HG03457 (cell line): ENCODE data around the gene LMF1.
"Not testable (repeated sequence)": the region's sequence is repeated elsewhere in the genome, so short reads cannot be mapped to it uniquely, and the experiment has no call there.

Experiments used
- ATAC-seq: cut with Tn5 transposase; IDR thresholded peaks from one replicate; pipeline ENCODE4 v1.9.1; 2021; ENCODE audit warnings: moderate number of reproducible peaks; ENCODE audit not compliant: unreplicated experiment

Gene LMF1

DNA sequence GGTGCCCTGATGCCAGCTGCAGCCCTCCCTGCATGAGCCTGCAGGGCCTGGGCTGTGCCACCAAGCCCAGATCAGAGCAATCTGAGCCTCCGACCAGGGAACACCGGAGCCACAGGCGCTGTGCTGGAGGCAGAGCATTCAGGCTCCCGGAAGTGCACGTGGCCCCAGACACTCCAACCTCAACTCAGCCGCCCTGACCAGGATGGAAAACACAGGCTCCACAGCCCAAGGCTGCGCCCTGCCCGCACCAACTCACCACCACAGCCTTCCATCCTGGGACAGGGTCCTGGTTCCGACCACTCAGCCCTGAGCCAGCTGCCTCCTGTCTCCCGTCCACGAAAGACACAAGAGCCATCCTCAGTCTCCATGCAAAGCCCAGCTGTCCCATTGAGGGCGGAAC, 18.5 kb downstream of the LMF1 start:
- ATAC-seq = no peak

DNA sequence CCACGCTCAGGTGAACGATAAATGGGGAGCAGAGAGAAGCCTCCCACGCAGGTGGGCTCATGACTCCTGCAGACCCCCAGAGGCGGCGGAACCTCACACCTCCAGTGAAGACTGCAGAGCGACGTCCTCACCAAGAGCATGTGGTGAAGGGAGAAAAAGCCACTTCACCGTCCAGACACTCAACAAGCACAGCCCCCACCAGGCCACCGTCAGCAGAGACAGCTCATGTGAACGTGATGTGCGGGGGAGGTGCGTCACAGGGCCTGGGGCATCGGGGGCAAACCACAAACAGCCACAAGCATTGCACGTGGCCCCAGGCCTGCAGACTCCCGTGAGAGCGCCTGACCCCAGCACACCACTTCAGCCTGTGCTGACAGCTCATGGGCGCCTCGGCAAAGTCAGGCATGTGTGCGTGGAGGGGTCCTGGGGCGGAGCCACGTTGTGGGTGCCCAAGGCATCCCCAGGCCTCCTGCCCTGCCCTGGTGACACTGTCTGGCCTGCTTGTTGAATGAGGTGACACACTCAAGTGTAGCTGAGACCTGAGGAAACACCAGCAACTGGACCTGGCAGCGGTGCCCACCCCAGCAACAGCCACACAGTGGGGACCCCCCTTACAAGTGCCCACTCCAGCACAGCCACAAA, 19.0 kb downstream of the LMF1 start:
- no peak for ATAC-seq

DNA sequence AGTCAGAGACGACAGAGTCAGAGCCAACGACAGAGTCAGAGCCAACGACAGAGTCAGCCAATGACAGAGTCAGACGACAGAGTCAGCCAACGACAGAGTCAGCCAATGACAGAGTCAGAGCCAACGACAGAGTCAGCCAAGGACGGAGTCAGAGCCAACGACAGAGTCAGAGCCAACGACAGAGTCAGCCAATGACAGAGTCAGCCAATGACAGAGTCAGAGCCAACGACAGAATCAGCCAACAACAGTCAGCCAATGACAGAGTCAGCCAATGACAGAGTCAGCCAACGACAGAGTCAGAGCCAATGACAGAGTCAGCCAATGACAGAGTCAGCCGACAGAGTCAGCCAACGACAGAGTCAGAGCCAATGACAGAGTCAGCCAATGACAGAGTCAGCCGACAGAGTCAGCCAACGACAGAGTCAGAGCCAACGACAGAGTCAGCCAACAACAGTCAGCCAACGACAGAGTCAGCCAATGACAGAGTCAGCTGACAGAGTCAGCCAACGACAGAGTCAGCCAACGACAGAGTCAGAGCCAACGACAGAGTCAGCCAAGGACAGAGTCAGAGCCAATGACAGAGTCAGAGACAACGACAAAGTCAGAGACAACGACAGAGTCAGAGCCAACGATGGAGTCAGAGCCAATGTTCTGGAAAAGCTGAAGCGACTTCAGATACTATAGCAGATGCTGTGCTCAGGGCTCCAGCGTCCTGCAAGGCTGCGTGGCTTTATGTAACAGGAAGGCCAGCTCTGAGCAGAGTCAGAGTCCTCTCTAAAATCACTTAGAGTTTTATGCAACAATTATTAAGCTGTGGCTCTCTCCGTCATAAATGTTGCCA, 19.8 kb downstream of the LMF1 start:
- ATAC-seq = not testable (repeated sequence)

DNA sequence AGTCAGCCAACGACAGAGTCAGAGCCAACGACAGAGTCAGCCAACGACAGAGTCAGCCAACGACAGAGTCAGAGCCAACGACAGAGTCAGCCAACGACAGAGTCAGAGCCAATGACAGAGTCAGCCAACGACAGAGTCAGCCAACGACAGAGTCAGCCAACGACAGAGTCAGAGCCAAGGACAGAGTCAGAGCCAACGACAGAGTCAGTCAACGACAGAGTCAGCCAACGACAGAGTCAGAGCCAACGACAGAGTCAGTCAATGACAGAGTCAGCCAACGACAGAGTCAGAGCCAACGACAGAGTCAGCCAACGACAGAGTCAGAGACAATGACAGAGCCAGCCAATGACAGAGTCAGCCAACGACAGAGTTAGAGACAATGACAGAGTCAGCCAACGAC, 22.0 kb downstream of the LMF1 start:
- not testable (repeated sequence) for ATAC-seq

DNA sequence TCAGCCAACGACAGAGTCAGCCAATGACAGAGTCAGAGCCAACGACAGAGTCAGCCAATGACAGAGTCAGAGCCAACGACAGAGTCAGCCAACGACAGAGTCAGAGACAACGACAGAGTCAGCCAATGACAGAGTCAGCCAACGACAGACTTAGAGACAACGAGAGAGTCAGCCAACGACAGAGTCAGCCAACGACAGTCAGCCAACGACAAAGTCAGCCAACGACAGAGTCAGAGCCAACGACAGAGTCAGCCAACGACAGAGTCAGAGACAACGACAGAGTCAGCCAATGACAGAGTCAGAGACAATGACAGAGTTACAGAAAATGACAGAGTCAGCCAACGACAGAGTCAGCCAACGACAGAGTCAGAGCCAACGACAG, 22.9 kb downstream of the LMF1 start:
- not testable (repeated sequence) for ATAC-seq

DNA sequence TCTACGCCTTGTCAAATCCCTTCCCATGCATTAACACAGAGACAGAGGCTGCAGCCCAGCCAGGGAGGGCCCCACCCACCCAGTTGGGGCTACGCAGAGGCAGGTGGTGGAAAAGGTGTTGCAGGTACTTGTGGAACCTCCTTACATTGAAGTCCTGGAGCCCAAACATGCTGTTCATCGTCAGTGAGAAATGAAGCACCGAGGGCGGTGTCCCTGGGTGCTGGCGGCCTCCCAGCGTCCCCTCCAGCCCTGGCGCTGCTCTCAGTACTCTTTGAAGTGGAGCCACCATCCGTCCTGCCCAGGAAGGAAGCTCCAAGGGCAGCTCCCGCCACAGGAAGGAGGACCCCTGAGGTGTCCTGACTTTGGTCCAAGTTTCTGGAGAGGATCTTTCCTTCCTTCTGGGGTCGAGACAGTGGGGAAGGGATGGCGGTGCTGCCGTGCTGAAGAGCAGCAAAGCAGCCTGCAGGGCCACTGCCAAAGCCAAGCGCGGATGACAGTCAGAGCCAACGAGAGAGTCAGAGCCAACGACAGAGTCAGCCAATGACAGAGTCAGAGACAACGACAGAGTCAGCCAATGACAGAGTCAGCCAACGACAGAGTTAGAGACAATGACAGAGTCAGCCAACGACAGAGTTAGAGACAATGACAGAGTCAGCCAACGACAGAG, 23.4 kb downstream of the LMF1 start:
- no peak for ATAC-seq

DNA sequence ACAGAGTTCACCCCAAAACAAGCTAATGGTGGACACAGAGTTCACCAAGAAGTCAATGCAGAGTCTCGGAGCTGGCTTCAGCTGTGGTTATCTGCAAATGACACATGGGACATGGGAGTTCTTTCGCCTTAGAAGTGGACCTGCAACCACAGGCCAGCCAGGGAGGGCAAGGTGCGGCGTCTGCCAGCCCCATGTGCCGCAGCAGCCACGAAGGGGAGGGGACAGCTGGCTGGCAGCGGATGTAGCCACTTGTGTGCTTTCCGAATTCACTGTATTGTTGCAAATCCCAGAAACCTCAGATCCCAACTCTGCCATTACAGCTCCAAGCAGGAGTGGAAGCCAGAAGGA, 24.8 kb downstream of the LMF1 start:
- no peak for ATAC-seq

DNA sequence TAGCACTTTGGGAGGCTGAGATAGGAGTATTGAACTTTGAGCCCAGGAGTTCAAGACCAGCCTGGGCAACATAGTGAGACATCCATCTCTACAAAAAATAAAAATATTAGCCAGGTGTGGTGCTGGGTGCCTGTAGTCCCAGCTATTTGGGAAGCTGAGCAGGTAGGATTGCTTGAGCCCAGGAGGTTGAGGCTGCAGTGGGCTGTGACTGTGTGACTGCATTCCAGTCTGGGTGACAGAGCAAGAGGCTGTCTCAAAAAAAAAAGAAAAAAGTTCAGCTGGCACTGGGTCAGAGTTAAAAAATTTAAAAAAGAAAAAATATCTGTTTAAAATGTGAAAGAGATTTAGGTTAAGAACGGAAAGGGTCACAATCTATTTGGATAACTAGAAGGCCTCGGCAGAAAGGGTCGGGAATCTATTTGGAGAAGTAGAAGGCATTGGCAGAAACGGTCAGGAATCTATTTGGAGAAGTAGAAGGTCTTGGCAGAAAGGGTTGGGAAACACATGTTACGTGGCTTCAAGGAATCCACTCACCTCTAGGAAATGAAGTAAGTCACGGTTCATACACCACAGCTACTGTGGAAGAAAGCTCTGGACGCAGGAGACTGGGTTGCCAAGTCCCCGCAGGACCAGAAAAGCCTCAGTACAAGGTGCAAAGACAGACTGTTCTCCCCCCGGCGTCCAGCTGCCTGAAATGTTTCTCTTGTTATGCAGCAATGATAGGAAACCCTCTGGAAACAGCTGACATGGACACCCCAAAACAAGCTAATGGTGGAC, 25.3 kb downstream of the LMF1 start:
- no peak for ATAC-seq

DNA sequence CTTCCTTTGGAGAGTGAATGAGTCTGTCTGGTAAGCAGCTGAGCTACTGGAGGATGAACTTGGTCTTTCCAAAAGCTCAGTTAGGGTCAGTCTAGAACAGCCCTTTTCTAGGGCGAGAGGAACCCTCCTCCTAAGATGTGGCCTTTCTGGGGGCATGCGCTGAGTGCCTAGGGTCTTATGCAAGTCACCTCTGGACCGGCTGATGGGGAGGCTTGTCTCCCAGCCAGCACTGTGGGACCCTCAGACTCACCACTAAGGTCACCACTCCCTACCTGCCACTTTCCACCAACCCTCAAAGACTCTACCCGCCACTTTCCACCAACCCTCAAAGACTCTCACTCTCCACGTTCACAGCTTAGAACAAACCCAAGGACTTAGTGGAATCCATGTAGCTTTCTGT, 26.8 kb downstream of the LMF1 start:
- ATAC-seq = no peak

DNA sequence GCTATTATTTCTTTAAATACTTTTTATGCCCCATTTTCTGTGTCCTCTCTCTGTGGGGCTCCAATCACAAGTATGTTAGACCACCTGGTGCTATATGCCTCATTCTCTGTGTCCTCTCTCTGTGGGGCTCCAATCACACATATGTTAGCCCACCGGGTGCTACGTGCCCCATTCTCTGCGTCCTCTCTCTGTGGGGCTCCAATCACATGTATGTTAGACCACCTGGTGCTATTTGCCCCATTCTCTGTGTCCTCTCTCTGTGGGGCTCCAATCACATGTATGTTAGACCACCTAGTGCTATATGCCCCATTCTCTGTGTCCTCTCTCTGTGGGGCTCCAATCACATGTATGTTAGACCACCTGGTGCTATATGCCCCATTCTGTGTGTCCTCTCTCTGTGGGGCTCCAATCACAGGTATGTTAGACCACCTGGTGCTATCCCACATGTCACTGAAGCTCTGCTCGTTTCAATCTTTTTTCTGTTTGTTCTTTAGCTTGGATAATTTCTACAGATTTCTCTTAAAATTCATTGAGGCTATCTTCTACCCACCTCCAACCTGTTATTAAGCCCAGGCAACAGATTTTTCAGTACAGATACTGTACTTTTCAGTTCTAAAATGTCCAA, 28.2 kb downstream of the LMF1 start:
- ATAC-seq = no peak

DNA sequence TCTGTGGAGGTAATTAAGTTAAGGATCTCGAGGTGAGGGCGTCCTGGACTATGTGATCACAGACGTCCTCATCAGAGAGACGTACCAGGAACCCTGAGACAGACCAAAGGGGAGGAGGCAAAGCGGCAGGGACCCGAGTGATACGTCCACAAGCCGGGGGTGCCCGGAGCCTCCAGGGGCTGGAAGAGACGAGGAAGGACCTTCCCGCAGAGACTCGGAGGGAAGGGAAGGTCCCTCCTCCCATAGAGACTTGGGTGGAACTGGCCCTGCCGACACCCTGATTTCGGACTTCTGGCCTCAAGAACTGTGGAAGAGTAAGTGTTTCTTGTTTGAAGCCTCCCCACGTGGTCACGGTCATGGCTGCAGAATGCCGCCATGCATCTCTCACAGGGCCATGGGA, 30.8 kb downstream of the LMF1 start:
- ATAC-seq = no peak

DNA sequence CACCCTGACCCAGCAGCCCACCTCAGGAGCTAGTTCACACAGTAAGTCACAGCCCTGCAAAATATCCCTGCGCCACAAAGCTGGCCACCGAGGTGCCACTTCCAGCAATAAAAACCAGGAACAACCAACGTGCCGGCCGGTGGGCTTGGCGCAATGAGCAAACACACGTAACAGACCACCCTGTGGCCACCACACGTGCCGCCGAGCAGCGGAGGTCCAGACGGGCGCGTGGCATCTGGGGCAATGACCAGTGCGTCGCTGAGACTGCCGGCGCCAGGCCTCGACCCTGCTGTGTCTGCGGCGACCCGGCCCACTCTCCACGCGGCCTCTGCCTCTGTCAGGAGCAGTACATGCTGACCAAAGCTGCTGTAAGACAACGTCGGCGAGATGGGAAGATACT, 31.5 kb downstream of the LMF1 start:
- ATAC-seq = no peak

DNA sequence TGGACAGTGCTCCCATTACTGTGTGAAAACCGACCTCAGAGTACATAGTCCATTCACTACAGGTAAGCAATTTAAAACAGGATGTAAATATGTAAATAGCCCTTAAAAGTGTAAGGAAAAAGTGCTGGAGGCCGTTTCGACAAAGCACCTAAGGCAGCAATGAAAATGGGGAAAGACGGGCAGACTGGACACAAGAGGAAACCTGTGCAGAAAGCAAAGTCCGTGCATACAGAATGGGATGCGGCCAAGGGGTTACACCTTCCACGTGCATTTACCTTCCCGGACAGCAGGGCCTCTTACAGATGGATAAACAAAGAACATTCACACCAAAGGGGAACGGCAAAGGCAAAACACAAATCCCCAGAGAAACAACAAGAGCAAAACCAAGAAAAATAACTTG, 32.0 kb downstream of the LMF1 start:
- no peak for ATAC-seq

DNA sequence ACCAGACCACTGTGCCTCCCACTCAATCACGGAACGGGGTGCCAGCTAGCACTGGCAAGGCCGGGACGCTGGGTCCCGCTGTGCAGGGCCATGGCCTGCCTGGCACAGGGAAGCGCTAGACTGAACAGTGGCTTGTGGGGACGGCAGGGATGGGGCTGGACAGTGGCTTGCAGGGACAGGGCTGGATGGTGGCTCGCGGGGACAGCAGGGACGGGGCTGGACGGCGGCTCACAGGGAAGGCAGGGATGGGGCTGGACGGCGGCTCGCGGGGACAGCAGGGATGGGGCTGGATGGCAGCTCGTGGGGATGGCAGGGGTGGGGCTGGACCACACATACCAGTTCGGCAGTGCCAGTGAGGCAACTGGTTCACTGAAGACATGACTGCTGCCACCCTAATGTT, 32.6 kb downstream of the LMF1 start:
- no peak for ATAC-seq

DNA sequence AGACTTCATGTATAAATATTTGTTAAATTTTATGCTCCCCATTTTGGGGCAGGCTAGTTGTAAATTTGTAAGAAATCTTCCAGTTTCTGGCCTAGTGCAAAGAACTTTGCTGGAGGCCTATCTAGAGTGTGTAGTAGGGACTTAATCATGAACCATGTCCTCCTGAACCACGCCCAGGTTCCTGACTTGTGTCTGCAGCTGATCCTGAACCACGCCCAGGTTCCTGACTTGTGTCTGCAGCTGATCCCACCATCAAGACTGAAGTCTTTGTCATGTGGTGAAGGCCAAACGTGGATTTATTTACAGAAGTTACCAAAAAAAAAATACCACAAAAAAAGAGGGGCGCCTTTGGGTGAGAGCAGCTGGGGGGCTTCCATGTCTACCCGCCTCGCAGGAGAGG, 33.1 kb downstream of the LMF1 start:
- no peak for ATAC-seq

DNA sequence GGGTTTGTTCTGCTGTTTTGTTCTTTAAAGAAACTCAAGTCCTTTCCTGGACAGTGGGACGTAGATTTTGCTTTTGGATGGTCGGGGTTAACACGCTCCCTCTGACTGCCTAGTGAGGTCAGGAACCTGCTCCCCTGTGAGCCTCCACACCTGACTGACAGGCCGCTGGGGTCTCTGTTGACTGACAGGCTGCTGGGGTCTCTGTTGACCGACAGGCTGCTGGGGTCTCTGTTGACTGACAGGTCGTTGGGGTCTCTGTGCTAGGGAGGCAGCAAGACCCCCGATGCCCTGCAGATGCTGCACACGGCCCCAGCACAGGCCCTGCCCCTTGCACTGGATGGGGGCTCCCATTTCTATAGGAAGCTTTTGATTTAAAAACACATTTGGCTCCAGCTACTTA, 33.5 kb downstream of the LMF1 start:
- ATAC-seq = no peak

DNA sequence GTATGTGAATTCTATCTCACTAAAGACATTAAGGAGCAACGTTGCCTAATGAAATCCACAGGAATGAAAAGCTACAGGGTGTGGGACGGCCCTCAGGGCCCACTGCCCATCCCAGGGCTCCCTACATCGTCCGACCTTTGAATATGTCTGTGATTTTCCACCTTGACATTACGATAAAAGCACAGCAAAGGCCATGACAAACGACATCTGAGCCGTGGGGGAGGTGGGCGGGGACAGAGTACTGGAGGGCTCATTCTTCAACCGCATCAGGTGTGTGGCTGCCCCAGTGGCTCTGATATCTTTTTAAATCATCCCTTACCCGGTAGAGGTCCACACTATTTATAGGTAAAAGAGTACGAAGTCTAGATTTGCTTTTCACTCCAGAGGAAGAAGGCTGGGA, 35.1 kb downstream of the LMF1 start:
- no peak for ATAC-seq

DNA sequence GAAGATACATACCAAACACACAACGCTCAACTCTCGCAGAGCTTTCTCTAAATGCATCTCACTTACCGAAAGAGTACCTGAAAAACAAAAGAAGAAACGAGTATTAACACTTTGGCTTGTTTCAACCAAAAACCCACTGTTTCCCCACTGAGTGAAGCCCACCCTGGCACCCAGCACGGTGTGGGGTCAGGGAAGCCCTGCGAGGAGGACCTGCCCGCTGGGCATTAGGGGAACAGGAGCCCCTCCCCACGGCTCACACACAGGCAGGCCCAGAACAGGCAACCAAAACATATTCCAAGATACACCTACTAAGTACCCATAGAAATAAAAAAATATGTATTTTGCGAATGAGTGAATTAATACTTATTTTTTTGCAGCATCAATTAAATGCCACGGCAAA, 36.6 kb downstream of the LMF1 start:
- no peak for ATAC-seq

DNA sequence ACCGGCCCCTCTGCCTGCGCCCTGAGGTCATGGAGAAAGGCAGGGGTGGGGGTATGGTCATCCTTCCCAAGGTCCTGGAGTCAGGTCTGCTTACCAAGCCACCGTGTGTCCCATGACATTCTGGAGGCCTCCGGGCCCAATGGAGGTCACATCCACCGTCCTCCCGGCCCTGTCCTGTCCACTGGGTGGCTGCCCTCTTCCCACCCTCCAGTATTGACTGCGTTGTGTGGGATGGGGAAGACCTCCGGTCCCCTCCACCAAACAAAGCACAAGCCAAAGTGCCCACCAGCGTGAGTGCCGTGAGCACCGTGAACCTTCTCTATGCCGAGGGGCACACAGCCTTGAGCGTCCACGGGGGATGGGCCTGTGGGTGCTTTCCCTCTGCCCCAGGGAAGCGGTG, 37.2 kb downstream of the LMF1 start:
- ATAC-seq = no peak

DNA sequence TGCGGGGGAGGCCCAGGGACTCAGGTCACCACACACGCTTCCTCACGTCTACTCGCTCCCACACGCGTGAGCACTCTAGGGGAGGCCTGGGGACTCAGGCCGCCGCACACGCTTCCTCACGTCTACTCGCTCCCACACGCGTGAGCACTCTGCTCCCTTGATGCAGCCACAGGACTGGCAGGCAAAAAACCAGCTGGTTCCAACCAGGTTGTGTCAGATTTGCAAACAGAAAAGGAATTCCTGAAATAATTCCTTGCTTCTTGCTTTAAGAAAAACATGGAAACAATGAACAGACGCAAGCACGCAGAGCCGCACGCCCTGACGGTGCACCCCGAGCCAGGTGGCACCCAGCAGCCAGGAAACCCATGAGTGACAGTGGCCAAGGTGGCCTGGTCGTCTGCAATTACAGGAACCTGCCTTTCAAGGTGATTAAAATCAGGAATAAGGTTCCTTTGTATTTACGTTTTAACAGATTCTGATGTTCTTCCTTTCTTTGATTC, 37.9 kb downstream of the LMF1 start:
- ATAC-seq = no peak
